SIG-M5 treated with dmso at 0.1 percent for 504 hours (cell line): ENCODE measurements around the gene PANK2.
"Not testable (repeated sequence)": the region's sequence is repeated elsewhere in the genome, so short reads cannot be mapped to it uniquely, and the experiment has no call there.

Source experiments
- DNase-seq: peaks from one replicate; lab custom pipeline; 2025; ENCODE audit not compliant: unreplicated experiment; lab: John Stamatoyannopoulos, UW

The PANK2 gene

DNA sequence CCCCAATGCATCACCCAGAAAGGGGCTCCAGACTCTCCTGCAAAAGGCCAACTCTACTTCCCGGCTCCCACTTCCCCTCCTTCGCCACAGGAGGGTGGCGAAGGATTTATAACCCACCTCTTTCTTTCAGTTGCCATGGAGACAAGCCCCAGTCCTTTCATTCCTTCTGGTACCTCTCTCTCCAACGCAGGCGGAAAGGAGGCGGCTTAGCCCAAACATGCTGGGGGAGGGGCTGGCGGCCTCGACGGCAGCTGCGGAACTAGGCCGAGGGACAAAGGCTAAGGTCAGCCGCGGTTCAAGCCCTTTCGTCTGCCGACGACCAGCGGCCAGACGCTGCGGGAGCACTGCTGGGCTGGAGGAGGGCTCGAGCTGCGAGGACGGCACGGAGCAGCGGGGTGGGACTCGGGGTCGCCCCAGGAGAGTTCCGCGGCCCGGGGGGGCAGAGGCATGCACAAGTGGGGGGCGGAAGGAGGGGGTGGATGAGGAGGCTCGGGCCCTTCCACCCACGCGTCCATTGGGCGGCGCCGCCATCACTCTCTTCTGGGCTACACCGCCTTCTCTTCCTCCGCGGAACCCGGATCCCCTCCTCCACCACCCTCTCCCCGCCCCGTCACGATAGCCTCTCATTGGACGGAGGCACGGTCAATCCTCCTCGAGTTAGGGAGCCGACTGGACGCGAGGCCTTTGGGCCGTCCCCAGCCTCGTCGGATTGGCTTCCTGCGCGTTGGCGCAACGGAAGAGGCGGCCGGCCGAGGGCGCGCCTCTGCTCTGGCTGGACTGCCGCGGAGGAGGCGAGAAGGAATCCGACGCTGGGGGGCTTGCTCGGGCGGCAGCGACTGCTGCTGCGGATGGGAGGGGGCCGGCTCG, at the start of gene PANK2:
PANK2 (plus strand) TSS at position 766 of the 867 bp plus-strand sequence.
- DNase-seq, result peak; percentile 99

DNA sequence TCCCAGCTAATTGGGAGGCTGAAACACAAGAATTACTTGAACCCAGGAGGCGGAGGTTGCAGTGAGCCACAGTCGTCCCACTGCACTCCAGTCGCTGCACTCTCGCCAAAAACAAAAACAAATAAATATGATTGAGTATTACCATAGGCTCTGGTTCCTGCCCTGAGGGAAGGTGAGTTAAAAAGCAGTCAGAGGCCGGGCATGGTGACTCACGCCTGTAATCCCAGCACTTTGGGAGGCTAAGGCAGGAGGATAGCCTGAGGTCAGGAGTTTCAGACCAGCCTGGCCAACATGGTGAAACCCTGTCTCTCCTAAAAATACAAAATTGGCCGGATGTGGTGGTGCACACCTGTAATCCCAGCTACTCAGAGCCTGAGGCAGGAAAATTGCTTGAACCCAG, 49.0 kb upstream of the PANK2 start:
- DNase-seq, result not testable (repeated sequence)

DNA sequence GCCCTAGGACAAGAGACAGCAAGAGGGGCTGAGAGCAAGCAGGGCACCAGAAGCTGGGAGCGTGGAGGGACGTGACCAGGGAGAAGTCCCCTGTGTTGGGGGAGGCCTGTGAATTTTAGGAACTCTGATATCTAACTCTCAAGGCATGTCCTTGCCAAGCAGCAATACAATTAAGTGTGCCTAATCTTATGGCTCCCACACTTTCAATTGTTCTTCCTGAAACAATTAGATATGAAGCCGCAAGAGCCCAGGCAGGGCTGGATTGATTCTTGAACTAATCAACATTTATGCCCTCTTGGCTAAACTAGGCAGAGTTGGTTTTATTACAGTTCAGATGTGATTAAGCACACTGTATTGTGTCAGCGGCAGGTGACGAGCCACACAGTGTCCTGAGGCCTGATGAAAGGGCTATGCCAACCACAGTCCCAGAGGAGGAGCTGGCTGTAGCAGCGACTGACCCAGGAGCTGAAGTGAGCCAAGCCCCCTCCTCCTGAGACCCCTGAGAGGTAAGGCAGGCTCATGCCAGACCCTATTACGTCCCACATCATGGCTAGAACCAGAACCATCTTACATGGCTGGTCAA, 46.7 kb upstream of the PANK2 start:
- DNase-seq, result no peak

DNA sequence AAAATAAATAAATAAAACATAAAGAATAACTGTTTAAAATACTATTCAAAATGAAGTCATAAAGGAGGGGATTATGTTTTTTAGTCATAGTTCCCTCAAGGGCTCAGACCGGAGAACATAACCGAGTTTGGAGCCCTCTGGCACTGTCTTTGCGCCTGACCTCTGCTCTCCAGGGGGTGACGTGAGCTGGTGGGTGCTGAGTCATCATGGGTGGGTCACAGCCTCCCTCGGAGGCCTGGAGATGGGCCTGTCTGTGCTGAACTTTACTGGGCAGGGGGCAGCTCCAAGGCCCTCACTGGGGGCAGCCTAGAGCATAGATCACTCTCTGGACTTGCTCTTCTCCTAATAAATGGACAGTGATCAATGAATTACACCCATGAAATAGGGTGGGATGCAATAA, 45.7 kb upstream of the PANK2 start:
- DNase-seq, result peak; percentile 38

DNA sequence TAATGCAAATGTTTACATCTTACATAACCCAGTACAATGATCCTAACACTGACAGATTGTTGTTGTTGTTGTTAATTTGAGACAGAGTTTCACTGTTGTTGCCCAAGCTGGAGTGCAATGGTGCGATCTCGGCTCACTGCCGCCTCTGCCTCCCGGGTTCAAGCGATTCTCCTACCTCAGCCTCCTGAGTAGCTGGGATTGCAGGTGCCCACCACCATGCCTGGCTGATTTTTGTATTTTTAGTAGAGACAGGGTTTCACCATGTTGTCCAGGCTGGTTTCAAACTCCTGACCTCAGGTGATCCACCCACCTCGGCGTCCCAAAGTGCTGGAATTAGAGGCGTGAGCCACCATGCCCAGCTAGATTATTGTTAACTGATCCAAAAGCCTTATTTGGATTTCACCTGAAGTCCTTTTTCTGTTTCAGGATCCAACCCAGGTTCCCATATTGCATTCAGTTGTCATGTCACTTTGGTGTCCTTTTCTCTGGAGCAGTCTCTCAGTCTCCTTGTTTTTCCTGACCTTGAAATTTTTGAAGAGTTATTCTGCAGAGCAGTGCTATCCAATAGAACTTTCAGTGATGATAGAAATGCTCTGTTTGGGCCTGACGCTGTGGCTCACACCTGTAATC, 45.1 kb upstream of the PANK2 start:
- not testable (repeated sequence) for DNase-seq

DNA sequence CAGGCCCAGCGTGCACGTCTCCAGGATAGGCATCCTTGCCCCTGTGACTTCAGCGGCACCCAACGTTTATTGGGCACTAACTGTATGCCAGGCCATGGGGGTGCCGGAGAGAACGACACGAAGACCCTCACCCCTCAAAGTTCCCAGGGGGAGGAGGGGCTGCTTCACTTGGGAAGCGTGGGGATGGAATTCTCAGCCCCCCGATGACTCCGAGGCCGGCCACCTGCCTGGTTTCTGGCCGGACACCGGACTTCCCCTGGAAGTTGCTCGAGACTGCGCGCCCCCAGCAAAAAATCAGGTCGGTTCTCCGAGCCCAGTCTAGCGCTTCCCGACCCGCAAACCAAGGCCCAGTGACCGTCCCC, 42.8 kb upstream of the PANK2 start:
- no peak for DNase-seq

DNA sequence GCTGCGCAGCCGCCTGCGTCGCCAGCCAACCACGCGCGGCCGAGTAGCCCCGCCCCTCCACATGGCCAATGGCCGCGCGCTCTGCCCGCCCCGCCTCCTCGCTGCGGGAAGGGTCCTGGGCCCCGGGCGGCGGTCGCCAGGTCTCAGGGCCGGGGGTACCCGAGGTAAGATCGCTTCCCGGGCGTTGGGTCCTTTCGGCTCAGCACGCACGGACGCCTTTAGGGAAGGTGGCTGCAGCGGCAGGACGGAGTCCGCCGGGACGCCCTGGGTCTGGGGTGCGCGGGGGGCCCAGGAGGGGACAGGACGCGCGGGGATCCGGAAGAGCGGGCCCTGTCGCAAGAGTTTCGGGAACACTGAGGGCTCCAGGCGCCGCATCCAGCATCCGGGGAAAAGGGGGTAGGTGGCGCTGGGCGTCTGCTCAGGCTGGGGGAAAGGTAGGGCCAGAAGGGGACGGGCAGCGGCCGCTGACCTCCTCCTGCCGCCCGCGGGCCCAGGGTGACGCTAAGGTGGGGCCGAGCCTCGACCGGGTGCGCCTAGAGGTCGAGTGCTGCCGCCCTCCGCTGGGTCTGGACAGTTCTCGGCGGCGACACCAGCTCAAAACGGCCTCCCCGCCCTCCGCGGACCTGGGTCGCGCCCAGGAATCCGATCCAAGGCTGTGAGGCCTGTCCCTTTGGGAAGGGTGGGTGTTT, 42.3 kb upstream of the PANK2 start, which contains the start of gene MAVS:
MAVS (plus strand) TSS at position 95 of the 689 bp plus-strand sequence. CDS start 7,791 bp downstream, outside the sequence.
- peak; percentile 81 for DNase-seq

DNA sequence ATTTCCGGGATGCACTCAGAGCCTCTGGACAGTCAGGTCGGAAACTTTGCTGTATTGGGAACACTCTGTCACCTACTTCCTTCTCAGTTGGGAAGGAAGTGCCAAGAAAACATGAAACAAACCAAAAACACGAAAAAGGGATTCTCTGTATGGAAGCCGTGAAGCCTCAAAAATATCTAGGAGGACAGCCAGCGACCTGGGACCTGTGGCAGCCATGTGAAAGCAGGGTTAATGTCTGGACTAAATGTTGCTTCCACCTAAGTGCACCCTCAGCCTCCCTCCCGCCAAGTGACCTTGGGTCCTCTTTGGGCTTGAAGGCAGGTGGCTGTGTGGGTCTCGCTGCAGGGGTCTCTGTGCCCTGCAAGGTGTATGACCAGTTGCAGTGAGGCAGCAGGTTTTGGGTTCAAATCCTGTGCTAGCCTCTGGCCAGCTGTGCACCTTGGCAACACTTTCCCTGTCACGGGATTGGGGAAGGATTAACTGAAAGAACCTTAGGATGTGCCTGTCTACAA, 41.7 kb upstream of the PANK2 start:
- DNase-seq, result peak; percentile 33

DNA sequence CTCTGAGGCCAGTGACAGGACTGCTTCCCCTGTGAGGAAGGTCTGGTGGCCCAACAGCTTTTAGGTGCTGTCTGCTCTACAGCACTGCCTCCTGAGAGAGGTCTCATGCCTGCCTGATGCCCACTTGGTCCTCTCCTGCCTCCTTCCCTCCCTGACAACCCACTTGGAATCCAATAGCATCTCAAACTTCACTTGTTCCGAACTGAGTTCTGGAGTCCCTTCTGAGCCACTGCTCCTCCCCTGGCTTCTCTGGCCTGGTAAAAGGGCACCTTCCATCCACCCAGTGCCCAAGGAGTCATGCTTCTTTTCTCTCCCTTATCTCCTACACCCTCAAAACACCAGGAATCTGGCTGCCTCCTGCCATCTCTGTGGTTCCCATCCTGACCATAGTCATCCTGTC, 40.6 kb upstream of the PANK2 start:
- no peak for DNase-seq

DNA sequence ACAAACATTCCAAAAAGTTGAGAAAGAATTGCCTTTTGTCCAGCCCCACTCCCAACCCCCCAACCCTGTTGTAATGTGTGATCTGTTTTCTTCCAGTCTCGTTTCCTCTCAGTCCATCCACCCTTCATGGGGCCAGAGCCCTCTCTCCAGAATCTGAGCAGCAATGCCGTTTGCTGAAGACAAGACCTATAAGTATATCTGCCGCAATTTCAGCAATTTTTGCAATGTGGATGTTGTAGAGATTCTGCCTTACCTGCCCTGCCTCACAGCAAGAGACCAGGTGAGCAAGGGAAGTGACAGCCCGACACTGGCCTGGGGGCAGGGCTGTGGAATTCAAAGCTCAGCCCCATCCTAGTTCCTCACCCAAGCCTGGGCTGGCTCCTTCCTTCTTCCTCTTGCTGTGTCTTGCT, 34.7 kb upstream of the PANK2 start:
- peak; percentile 37 for DNase-seq

DNA sequence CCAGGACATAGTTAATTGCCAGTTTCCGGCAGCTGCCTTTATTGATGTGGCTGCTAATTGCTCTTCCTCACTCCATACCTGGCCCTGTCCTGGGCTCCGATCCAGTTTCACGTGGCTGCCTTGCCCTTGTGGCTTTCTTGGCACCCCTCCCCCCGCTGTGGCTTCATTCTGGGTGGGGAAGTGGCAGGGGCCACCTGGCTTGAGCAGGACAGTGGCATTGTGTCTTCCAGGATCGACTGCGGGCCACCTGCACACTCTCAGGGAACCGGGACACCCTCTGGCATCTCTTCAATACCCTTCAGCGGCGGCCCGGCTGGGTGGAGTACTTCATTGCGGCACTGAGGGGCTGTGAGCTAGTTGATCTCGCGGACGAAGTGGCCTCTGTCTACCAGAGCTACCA, 31.8 kb upstream of the PANK2 start:
- no peak for DNase-seq

DNA sequence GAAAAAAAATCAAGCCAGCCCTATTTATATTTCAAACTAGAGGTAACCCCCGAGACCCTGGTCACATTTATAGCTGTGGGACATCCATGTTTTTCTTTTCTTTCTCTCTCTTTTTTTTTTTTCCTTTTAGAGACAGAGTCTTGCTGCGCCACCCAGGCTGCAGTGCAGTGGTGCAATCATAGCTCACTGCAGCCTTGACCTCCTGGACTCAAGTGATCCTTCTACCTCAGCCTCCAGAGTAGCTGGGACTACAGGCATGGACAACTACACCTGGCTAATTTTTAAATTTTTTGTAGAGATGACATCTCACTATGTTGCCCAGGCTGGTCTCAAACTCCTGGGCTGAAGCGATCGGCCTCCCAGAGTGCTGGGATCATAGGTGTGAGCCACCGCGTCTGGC, 30.5 kb upstream of the PANK2 start:
- no peak for DNase-seq

DNA sequence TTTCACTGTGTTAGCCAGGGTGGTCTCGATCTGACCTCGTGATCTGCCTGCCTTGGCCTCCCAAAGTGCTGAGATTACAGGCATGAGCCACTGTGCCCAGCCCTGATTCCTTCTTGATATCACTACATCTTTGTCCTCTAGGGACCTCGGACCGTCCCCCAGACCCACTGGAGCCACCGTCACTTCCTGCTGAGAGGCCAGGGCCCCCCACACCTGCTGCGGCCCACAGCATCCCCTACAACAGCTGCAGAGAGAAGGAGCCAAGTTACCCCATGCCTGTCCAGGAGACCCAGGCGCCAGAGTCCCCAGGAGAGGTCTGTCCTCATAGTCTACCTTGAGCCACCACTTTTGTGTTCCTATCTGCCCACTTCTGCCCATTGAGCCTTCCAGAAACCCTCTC, 28.0 kb upstream of the PANK2 start:
- no peak for DNase-seq

DNA sequence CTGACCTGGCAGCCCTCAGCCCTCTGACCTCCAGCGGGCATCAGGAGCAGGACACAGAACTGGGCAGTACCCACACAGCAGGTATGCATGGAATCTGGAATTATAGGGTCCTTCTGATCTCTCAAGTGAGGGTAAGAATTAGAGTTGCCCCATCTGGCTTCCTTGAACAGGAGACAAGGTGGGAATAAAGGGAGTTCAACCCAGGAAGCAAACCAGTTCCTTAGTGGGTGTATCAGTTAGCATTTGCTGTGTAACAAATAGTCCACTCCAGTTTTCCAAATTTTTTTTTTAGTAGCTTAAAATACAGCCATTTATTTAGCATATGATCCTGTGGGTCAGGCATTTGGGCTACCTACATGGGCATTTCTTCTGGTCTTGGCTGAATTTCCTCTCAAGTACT, 26.9 kb upstream of the PANK2 start:
- DNase-seq, result no peak

DNA sequence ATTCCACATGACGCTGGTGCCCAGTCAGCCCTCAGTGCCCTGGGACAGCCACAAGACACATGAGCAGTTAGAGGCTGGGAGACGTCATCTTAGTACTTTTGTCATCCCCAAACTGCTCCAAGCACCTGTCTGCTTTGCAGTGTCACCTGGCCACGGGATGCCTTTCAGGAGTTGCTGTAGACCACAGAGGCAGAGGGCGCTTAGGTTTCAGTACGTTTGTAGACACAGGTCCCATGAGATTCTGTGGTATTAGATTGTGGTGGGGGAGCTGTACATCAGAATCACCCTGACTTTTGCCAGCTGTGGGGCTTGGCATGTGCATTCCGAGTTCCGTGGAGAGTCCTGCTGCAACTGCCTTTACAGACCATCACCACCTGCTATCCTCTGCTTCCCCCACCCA, 25.9 kb upstream of the PANK2 start:
- no peak for DNase-seq

DNA sequence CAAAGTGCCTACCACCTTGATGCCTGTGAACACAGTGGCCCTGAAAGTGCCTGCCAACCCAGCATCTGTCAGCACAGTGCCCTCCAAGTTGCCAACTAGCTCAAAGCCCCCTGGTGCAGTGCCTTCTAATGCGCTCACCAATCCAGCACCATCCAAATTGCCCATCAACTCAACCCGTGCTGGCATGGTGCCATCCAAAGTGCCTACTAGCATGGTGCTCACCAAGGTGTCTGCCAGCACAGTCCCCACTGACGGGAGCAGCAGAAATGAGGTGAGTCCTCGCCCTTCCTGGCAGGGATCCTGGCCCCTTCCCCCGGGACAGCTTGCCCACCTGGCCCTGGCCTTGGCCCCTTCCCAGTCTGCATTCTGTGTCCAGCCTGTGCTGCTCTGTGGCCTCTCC, 24.7 kb upstream of the PANK2 start:
- DNase-seq, result no peak

DNA sequence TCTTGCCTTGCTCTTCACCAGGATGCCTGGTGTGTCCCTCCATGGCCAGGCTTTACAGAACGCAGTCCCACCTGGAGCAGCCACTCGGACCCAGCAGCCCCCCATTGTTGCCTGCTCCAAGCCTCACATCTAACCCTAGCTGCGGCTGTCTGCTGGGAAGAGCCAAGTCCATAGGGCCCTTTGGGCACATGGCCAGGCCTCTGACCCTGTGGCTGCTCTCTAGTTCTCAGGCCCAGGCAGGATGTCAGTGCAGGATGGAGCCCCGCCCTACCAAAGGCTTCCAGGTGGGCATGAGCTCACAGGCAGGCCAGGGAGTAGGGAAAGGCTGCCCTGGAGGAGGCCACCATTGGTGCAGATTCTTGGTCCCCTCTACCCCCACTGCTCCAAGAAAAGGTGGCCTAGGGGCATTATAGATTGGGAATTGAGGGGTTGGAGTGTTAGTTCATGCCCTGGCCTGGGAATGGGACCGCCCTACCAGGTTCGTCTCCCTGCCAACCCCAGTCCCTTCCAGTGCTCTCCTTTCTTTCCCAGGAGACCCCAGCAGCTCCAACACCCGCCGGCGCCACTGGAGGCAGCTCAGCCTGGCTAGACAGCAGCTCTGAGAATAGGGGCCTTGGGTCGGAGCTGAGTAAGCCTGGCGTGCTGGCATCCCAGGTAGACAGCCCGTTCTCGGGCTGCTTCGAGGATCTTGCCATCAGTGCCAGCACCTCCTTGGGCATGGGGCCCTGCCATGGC, 23.9 kb upstream of the PANK2 start:
- no peak for DNase-seq

DNA sequence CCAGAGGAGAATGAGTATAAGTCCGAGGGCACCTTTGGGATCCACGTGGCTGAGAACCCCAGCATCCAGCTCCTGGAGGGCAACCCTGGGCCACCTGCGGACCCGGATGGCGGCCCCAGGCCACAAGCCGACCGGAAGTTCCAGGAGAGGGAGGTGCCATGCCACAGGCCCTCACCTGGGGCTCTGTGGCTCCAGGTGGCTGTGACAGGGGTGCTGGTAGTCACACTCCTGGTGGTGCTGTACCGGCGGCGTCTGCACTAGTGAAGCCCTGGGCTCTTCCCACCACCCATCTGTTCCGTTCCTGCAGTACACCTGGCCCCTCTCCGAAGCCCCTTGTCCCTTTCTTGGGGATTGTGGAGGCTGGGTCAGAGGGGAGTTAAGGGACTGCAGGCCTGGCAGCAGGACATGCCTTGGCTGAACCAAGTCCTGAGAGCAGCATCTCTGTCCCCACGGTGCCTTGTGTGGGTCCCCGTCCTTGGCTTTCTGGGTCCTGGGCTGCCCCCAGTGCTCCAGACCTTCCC, 23.2 kb upstream of the PANK2 start:
- no peak for DNase-seq

DNA sequence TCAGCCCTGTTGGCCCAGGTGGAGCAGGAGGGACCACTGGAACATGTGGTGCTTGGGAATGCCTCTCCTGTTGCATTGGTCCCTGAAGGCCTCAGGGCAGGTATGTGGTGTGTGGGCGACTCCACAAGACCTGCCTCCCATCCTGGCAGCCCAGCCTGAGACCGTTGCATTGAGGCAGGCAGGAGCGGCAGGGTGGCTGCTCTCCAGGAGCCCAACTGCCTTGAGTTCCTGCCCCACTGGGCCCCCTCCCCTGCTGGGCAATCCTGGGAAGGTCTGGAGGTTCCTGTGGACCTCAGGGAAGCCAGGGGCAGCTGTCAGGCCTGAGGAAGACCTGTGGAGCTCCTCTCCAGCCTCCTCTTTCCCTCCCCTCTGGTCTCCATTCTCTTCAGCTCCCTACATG, 22.7 kb upstream of the PANK2 start:
- no peak for DNase-seq

DNA sequence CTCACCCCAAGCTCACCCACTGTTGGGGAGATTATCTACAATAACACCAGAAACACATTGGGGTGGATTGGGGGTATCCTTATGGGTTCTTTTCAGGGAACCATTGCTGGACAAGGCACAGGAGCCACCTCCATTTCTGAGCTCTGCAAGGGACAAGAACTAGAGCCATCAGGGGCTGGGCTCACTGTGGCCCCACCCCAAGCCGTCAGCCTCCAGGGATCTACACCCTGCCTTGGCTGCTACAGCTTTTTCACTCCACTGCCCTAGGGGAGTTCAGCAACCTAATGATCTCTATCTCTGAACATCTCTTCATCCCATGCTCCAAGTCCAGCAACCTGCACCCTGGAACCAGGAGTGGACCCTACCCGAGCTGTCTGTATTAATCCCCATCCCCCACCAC, 21.4 kb upstream of the PANK2 start:
- no peak for DNase-seq
